HG02610 (cell line): ENCODE results near the gene DIAPH3.

ENCODE experiments used
- ATAC-seq: cut with Tn5 transposase; IDR thresholded peaks from one replicate; pipeline ENCODE4 v1.9.1; 2021; ENCODE audit warnings: mild to moderate bottlenecking, moderate library complexity; ENCODE audit not compliant: unreplicated experiment

DIAPH3 gene

GRCh38 chr13:59963827-59964226 lies 199.9 kb downstream of the DIAPH3 start:
- no peak for ATAC-seq

DNA sequence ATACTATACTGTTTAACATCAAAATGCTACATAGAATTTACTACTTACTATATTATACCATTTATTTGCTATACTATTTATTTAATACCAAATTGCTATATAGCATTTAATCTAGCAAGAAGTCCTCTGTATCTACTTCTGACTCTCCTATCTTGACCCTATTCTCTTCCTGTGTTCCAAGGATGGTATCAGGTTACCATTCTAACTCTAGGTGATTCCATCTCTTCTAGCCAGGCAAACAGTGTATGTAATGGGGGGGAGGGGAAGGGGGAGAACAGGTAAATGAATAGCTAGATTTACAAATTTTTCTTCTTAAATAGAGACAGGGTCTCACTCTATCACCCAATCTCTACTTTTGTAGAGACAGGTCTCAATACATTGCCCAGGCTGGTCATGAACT lies 200.3 kb downstream of the DIAPH3 start:
- ATAC-seq: no peak

- no peak for ATAC-seq
Observed at GRCh38 chr13:59962343-59962742, 201.4 kb downstream of the DIAPH3 start.

GRCh38 chr13:59960683-59961082 lies 203.0 kb downstream of the DIAPH3 start:
- ATAC-seq: no peak

DNA sequence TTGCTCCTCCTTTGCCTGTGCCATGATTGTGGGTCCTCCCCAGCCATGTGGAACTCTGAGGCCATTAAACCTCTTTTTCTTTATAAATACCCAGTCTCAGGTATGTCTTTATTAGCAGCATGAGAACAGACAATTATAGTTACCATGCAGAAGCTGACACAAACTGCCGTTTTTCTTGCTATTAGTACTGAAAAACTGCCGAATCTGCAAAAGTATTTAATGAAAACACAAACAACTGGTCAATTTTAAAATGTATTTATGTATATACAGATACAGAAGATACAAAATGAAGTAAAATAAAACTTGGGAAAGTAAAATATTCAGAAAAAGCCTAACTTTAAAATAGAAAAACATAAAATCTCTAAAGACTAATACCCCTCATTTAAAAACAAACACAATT lies 206.3 kb downstream of the DIAPH3 start:
- no peak for ATAC-seq

DNA sequence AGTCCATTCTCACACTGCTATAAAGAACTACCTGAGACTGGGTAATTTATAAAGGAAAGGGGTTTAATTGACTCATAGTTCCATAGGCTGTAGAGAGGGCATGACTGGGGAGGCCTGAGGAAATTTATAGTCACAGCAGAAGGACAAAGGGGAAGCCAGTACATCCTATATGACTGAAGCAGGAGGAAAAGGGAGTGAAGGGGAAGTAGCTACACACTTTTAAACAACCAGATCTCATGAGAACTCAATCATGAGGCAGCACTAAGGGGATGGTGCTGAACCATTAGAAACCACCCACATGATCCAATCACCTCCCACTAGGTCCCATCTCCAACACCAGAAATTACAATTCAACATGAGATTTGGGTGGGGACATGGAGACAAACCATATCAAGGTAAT lies 209.1 kb downstream of the DIAPH3 start:
- no peak for ATAC-seq

DNA sequence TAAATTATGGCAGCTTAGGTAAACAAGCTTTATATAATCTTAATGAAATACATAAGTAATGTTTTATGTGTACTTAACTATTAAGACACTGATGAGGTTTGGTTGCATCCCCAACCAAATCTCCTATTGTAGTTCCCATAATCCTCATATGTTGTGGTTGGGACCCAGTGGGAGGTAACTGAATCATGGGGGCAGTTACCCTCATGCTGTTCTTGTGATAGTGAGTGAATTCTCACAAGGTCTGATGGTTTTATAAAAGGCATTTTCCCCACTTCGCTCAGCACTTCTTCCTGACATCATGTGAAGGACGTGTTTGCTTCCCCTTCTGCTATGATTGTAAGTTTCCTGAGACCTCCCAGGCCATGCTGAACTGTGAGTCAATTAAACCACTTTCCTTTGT lies 212.7 kb downstream of the DIAPH3 start:
- ATAC-seq: no peak

DNA sequence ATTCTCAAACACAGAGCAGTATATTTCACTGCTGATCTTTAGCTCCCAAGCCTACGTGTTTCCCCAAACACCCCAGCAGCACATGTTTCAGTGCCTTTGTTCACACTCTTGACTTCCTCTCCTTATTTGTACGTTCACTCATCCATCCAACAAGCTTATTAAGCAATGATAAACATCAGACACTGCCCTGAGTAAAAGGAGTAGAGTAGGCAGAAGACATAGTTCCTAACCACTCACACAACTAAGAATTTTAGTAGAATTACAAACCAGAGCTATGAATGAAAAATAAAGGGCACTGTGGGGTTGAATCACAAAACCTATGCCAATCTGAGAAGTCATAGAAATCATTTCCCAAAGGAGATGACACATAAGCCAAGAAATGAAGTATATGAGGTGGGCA lies 213.5 kb downstream of the DIAPH3 start:
- ATAC-seq: no peak

DNA sequence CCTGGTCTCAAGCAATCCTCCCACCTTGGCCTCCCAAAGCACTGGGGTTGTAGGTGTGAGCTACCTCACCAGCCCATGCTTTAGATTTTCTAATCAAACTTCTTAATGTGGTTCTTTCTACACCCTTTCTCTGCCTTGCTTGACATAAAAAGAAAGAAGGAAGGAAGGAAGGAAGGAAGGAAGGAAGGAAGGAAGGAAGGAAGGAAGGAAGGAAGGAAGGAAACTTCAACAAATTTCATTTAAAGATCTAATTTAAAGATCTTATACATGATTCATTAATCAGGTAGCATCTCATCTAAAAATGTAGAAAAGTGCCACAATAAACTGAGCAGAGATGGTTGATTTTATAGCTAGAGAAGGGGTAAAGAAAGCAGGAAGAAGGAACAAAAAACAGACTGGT lies 215.0 kb downstream of the DIAPH3 start:
- ATAC-seq: no peak

DNA sequence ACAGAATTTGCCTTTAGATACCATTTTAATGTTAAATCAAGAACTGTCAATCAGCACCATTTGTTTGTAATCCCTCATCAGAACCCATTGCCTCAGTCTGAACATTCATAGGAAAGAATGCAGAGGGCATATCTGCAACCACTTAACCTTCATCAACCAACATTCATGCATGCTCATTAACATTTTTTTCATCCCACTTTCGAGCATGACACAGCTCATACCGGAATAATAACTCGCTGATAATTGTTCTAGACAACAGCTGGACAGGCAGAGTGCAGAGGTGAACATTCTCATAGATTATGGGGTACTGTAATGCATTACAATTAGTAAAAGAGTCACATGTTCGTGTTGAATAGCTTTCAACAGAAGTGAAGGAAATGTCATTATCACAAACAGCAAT lies 216.8 kb downstream of the DIAPH3 start:
- no peak for ATAC-seq

DNA sequence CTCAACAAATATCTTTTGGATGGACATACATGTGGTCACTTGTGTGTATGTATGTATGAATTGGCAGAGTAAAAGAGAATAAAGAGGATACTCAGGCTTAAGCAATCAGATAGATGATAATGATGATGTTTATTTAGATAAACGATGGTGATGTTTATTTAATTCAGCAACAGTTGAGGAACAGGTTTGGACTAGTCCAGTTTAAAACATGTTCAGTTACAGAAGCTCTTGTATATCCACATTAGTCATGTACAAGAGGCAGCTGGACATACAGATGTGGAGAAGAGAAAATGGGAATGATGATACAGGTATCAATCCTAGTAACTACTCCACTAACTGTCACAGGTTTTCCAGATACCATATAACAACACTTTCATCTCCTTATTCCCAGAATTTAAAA lies 232.1 kb downstream of the DIAPH3 start:
- no peak for ATAC-seq

- no peak for ATAC-seq
Observed at GRCh38 chr13:59924256-59924655, 239.5 kb downstream of the DIAPH3 start.

- ATAC-seq: no peak
Observed at GRCh38 chr13:59915252-59915651, 248.5 kb downstream of the DIAPH3 start.

DNA sequence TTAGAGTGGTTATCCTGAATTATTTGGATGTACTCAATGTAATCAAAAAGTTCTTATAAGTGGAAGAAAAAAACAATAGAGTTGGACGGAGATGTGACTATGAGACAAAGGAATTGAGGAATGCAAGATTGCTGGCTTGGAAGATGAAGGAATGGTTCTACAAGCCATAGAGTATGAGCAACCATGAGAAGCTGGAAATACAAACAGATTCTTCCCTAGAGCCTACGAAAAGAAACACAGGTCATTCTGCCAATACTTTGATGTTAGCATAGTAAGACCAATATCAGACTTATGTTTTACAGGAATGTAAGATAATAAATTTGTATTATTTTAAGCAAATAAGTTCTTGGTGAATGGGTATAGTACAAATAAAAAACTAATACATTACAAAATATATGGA lies 249.2 kb downstream of the DIAPH3 start:
- ATAC-seq: no peak

DNA sequence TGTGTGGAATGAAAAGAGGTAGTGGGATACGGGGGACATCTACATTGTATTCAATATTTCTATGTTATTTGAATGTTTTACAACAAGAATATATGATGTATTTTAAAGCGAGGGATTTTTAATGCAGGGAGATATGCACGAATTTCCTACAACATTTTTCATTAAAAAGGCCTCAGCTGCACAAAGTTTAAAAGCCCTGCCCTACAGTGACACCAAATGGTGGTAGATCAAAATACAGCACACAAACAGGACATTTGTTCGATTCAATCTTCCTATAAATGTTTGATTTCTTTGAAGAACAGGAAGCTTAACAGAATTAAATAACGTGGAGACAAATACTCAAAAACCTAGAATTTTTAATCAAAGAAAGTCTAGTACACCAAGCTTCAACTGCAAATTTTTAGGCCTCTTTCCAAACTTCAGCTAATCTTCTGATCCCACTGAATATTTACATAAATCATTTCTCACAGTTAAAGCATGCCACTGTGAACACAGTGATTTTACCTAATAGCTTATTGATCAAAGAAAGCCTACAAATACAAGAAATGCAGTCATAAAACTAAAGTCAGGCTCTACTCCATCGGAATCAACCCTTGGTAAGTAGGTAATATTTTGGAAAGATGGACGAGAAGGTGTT lies 257.2 kb downstream of the DIAPH3 start:
- peak; percentile 45 for ATAC-seq

DNA sequence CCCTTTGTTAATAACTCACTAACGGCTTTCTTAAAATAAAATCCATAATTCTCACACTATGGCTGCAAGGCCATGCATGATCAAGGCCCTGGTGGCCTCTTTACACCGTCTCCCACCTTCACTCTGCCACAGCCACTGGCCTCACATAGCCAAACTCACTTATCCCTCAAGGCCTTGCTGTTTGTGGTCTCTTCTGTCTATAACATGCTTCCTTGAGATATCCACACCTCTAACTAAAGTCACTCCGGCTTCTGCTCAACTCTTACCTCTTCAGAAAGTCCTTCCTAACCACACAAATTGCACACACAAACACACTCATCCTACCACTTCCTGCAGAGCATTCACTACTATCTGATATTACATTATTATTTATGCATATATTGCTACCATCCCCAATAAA lies 262.5 kb downstream of the DIAPH3 start:
- no peak for ATAC-seq

GRCh38 chr13:59898066-59898465 lies 265.7 kb downstream of the DIAPH3 start:
- no peak for ATAC-seq

DNA sequence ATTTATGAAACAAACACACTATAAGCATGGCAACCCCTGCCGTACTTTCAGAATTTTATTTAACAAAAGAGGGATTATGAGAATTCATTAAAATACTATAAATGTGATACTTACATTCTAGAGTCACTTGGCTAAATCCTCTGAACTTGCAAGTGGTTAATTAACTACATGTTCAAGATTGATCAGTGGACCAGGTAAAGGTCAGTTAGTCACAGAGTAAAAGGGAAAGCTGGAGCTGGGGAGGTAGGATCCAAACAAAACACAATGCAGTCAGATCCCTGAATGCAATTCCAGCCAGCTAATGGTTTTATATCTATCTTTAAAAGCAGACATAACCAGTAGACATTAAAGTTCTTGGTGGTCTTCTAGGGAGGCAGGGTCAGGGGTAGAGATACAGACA lies 270.5 kb downstream of the DIAPH3 start:
- no peak for ATAC-seq

GRCh38 chr13:59891053-59891452 lies 272.7 kb downstream of the DIAPH3 start:
- no peak for ATAC-seq

GRCh38 chr13:59890054-59890453 lies 273.7 kb downstream of the DIAPH3 start:
- ATAC-seq: no peak

GRCh38 chr13:59888408-59888807 lies 275.3 kb downstream of the DIAPH3 start:
- ATAC-seq: no peak

- no peak for ATAC-seq
Observed at GRCh38 chr13:59885076-59885475, 278.7 kb downstream of the DIAPH3 start.

- ATAC-seq: no peak
Observed at GRCh38 chr13:59883885-59884284, 279.8 kb downstream of the DIAPH3 start.
